NT2/D1 (cell line): ENCODE measurements around the gene ADTRP.

Experiments
- SUZ12 ChIP-seq: IDR thresholded peaks from 2 replicates; pipeline ENCODE4 v1.6.1; 2011; ENCODE audit not compliant: insufficient read length, insufficient read depth; ENCODE audit errors: extremely low read depth
- YY1 ChIP-seq: IDR thresholded peaks from 2 replicates; pipeline ENCODE4 v1.6.1; 2011; ENCODE audit not compliant: insufficient read length, insufficient read depth
- ZNF274 ChIP-seq: IDR thresholded peaks from 2 replicates; pipeline ENCODE4 v1.6.1; 2011; ENCODE audit warnings: mild to moderate bottlenecking, low read depth, low read length

DNA sequence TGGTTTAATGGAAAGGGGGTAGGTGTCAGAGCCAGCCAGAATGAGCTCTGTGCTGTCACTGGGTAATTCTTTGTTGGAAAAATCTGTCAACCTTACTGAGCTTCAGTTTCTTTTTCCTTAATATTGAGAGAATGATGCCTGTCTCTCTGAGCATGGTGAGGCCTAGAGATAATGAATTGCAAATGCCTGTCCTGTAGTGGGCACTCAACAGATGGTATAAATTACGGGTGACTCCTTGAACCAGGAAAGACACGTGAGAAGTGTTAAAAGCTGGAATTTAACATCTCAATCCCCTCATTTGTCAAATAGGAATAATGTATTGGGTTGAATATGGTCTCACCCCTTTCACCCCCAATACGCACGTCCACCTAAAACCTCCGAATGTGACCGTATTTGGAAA is 74.9 kb downstream of the ADTRP start:
- TF ChIP-seq YY1 (no peak), ZNF274 (no peak), SUZ12 (no peak)
